T-helper 17 cell (primary cell): ENCODE results near the gene CDH1. TPM values are rescaled to one million over a fixed set of nuclear protein-coding genes. Genes with fewer than 3 reads are reported as not detected.
A peak's percentile ranks its signal among the peaks of the same experiment; 100 is the strongest.
"Not testable (repeated sequence)": the region's sequence is repeated elsewhere in the genome, so short reads cannot be mapped to it uniquely, and the experiment has no call there.

Experiments
- ATAC-seq: fragments of 150-1000 bp; cut with Tn5 transposase; 2 replicates; pipeline ENCODE4 v1.10.0; 2021; ENCODE audit warnings: mild to moderate bottlenecking, moderate library complexity
- DNase-seq, 3 donors: peaks; one replicate each; pipeline versions ENCODE4 v3.0.0 to v3.0.0-alpha.2; 2020 to 2021
- H3K9me3 ChIP-seq: one replicate; pipeline ENCODE4 v1.7.0; 2013; ENCODE audit warnings: low read length, mild to moderate bottlenecking; ENCODE audit not compliant: control insufficient read depth, poor library complexity, severe bottlenecking
- H3K27ac Mint-ChIP-seq: one replicate; pipeline ENCODE4 v1.8.0; 2022; ENCODE audit warnings: mild to moderate bottlenecking, moderate library complexity, mixed read lengths
- H3K27me3 Mint-ChIP-seq: one replicate; pipeline ENCODE4 v1.8.0; 2022; ENCODE audit warnings: mixed read lengths
- H3K36me3 Mint-ChIP-seq: one replicate; pipeline ENCODE4 v1.8.0; 2022; ENCODE audit warnings: low read depth, mixed read lengths
- H3K4me1 Mint-ChIP-seq: one replicate; pipeline ENCODE4 v1.8.0; 2022; ENCODE audit warnings: mild to moderate bottlenecking, mixed read lengths
- H3K4me3 Mint-ChIP-seq: one replicate; pipeline ENCODE4 v1.8.0; 2022; ENCODE audit warnings: mild to moderate bottlenecking, moderate library complexity, mixed read lengths
- total RNA-seq, 4 donors: library from RNA in 2 of 4; stranded (reverse) in 2 of 4; gene quantifications; one replicate each; pipeline ENCODE4 v1.2.3 and lab custom pipeline; 2022 to 2026

The CDH1 gene
- total RNA-seq, 2 donors from 2014 or later: 0.44 to 0.47 TPM

DNA sequence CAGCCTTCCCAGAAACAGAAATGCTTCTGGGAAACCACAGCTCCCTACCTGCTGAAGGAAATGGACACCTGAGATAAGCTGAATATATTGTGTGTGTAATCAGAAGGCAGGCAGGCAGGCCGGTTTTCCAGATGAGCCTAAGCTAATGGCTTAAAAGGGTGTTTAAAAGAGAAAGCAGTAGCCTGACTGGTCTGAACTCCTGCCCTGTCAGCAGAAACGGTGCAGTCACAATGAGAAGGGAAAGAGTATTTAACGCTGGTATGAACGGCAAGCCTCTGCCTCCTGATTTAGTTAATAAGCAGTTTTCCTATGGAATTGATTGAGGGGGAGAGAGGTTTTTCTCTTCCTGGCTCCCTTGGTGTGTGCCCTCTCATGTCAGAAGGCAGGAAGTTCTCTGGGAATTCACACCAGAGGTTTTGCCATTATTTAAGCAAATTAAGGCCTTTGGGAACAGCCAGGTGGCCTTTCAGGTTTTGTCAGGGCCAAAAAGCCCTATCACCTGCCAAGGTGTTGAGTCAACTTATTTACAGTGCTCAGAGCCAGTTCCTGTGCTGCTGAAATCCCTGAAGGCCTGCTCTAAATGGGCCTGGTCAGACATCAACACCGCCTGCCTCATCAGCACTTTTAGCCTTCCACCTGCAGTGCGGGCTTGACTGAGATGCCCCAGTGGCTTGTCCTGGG is 41.6 kb downstream of the CDH1 start:
- Mint-ChIP-seq H3K27me3 (peaks cover 5% of the 10 kb centered on the region), H3K4me1 (peaks cover 3% of the 10 kb centered on the region), H3K27ac (no peak overlapping the region), H3K4me3 (no peak overlapping the region), H3K36me3 (no peaks in the 10 kb centered on the region)
- DNase-seq (no peak), ATAC-seq (no peak)
- no peaks in the 10 kb centered on the region for H3K9me3 ChIP-seq

- DNase-seq (no peak), ATAC-seq (no peak)
- H3K27me3 Mint-ChIP-seq: peaks cover 5% of the 10 kb centered on the region
Measured at GRCh38 chr16:68779891-68780290, 42.8 kb downstream of the CDH1 start.

GRCh38 chr16:68781784-68782183 is 44.7 kb downstream of the CDH1 start:
- H3K4me1 Mint-ChIP-seq: peaks cover 3% of the 10 kb centered on the region
- DNase-seq (no peak), ATAC-seq (no peak)
- H3K36me3 Mint-ChIP-seq: peaks cover 2% of the 10 kb centered on the region
- H3K4me3 Mint-ChIP-seq: no peak overlapping the region
- H3K27me3 Mint-ChIP-seq: peaks cover 5% of the 10 kb centered on the region
- H3K27ac Mint-ChIP-seq: no peak overlapping the region
- no peaks in the 10 kb centered on the region for H3K9me3 ChIP-seq

More at GRCh38 chr16:68779891-68780290, 42.8 kb downstream of the CDH1 start:
- H3K27ac Mint-ChIP-seq: no peak overlapping the region
- H3K36me3 Mint-ChIP-seq: peaks cover 2% of the 10 kb centered on the region
- H3K4me3 Mint-ChIP-seq: no peak overlapping the region
- H3K4me1 Mint-ChIP-seq: peaks cover 3% of the 10 kb centered on the region
- no peaks in the 10 kb centered on the region for H3K9me3 ChIP-seq

GRCh38 chr16:68782198-68783174 is 45.4 kb downstream of the CDH1 start:
- ATAC-seq: no peak
- peaks cover 5% of the 10 kb centered on the region for H3K27me3 Mint-ChIP-seq
- peak overlapping the region; percentile 7 for H3K4me3 Mint-ChIP-seq
- no peak for DNase-seq
- H3K9me3 ChIP-seq: no peaks in the 10 kb centered on the region
- peaks cover 3% of the 10 kb centered on the region for H3K4me1 Mint-ChIP-seq
- H3K36me3 Mint-ChIP-seq: peaks cover 2% of the 10 kb centered on the region
- H3K27ac Mint-ChIP-seq: no peak overlapping the region

GRCh38 chr16:68784226-68784625 is 47.1 kb downstream of the CDH1 start:
- H3K27me3 Mint-ChIP-seq: peaks cover 5% of the 10 kb centered on the region
- peaks cover 3% of the 10 kb centered on the region for H3K4me1 Mint-ChIP-seq
- no peak for DNase-seq
- no peak overlapping the region for H3K27ac Mint-ChIP-seq
- H3K4me3 Mint-ChIP-seq: no peak overlapping the region
- no peaks in the 10 kb centered on the region for H3K9me3 ChIP-seq
- no peak for ATAC-seq
- H3K36me3 Mint-ChIP-seq: peaks cover 2% of the 10 kb centered on the region

GRCh38 chr16:68784721-68785120 is 47.6 kb downstream of the CDH1 start:
- DNase-seq: no peak
- H3K9me3 ChIP-seq: no peaks in the 10 kb centered on the region
- peaks cover 5% of the 10 kb centered on the region for H3K27me3 Mint-ChIP-seq
- peaks cover 2% of the 10 kb centered on the region for H3K36me3 Mint-ChIP-seq
- H3K27ac Mint-ChIP-seq: no peak overlapping the region
- H3K4me1 Mint-ChIP-seq: peaks cover 3% of the 10 kb centered on the region
- ATAC-seq: no peak
- H3K4me3 Mint-ChIP-seq: no peak overlapping the region

- Mint-ChIP-seq H3K36me3 (peaks cover 2% of the 10 kb centered on the region), H3K27ac (no peak overlapping the region), H3K4me3 (no peak overlapping the region), H3K4me1 (peaks cover 3% of the 10 kb centered on the region), H3K27me3 (peaks cover 5% of the 10 kb centered on the region)
- ATAC-seq (no peak), DNase-seq (no peak)
- no peaks in the 10 kb centered on the region for H3K9me3 ChIP-seq
Measured at GRCh38 chr16:68785715-68786114, 48.6 kb downstream of the CDH1 start.

- ATAC-seq (no peak), DNase-seq (no peak)
- no peaks in the 10 kb centered on the region for H3K9me3 ChIP-seq
- Mint-ChIP-seq H3K27ac (no peak overlapping the region), H3K4me1 (peaks cover 3% of the 10 kb centered on the region), H3K4me3 (no peak overlapping the region), H3K27me3 (peaks cover 11% of the 10 kb centered on the region), H3K36me3 (peaks cover 2% of the 10 kb centered on the region)
Measured at GRCh38 chr16:68786685-68787418, 49.8 kb downstream of the CDH1 start.

DNA sequence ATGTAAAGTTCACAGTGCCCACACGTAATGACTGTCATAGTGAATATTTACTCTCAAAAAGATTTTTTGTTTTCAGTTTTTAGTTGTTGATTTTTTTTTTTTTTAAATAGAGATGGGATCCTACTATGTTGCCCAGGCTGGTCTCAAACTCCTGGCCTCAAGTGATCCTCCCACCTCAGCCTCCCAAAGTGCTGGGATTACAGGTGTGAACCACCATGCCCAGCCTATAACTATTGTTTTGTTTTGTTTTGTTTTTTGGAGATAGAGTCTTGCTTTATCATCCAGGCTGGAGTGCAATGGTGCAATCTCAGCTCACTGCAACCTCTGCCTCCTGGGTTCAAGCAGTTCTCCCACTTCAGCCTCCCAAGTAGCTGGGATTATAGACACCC is 50.3 kb downstream of the CDH1 start:
- not testable (repeated sequence) for DNase-seq, H3K4me3 Mint-ChIP-seq, H3K4me1 Mint-ChIP-seq, H3K9me3 ChIP-seq, ATAC-seq, H3K36me3 Mint-ChIP-seq, H3K27ac Mint-ChIP-seq
- peaks cover 11% of the 10 kb centered on the region for H3K27me3 Mint-ChIP-seq

DNA sequence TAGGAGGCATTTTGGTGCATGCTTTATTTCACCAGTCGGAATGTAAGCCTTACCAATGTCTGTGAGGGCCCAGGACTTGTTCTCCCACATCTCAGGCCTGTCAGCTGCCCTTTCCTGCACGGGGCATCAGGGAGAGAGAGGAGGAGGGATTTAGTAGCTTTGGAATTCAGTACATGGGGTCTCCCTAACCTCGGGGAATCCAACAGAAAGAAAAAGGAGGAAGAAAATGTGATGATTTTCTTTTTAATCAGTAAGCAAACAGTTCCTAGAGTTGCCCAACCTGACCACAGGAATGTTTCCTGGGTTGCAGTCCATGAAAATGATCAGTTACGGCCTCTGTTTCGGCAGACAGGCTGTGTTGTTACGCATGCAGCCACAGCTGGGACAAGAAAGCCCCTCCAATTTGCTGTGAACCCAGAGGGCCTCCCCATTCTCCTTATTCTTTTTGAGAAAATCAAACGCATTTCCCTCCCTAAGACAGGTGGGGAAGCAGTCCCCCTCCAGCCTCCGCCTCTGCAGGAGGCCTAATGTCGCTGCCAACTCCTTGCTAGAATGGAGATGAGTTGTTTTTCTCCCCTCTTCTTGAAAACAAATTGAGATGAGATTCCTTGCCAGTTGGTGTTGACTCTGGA is 53.2 kb downstream of the CDH1 start:
- H3K4me3 Mint-ChIP-seq: no peak overlapping the region
- ATAC-seq (no peak), DNase-seq (no peak)
- H3K9me3 ChIP-seq: no peaks in the 10 kb centered on the region
- no peaks in the 10 kb centered on the region for H3K4me1 Mint-ChIP-seq
- peaks cover 6% of the 10 kb centered on the region for H3K27me3 Mint-ChIP-seq
- no peaks in the 10 kb centered on the region for H3K36me3 Mint-ChIP-seq
- H3K27ac Mint-ChIP-seq: no peak overlapping the region

DNA sequence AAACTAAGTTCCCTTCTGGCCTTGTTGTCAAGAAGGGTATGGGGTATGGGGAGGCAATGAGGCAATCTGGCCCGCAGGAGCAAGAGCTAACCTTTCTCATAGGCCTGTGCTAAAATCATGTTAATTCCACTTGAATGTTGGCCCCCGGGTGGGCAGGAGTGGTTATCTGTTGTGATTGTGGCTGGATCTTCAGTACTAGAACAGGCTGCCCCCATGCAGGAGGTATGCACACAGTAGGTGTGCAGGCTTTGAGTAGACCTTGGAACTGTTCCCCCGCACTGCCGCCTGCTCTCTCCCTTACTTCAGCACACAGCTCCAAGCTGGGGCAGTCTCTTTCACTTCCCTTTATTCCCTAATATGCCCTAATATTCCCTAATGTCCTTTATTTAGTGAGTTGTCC is 53.9 kb downstream of the CDH1 start:
- no peaks in the 10 kb centered on the region for H3K9me3 ChIP-seq
- Mint-ChIP-seq H3K4me1 (no peaks in the 10 kb centered on the region), H3K27ac (no peak overlapping the region), H3K4me3 (no peak overlapping the region), H3K36me3 (no peaks in the 10 kb centered on the region), H3K27me3 (peaks cover 6% of the 10 kb centered on the region)
- ATAC-seq (no peak), DNase-seq (no peak)

GRCh38 chr16:68792465-68793324 is 55.6 kb downstream of the CDH1 start:
- Mint-ChIP-seq H3K27ac (no peak overlapping the region), H3K4me1 (no peaks in the 10 kb centered on the region), H3K4me3 (no peak overlapping the region), H3K36me3 (no peaks in the 10 kb centered on the region), H3K27me3 (peaks cover 6% of the 10 kb centered on the region)
- ATAC-seq (no peak), DNase-seq (no peak)
- H3K9me3 ChIP-seq: no peaks in the 10 kb centered on the region
